Mesothelial cell of epicardium (in vitro differentiated cells): ENCODE data around the gene KRT38. TPM values are rescaled to one million over a fixed set of nuclear protein-coding genes. Genes with fewer than 3 reads are reported as not detected.

Experiments
- DNase-seq, 2 experiments: peaks; one replicate each; pipeline ENCODE4 v3.0.0; 2021; ENCODE audit warnings: low spot score in 2 of 2; ENCODE audit not compliant: unreplicated experiment in 2 of 2
- H3K27ac Mint-ChIP-seq: 2 replicates; pipeline ENCODE4 v1.8.0; 2021; ENCODE audit warnings: mixed read lengths
- H3K27me3 Mint-ChIP-seq: 2 replicates; pipeline ENCODE4 v1.8.0; 2021; ENCODE audit warnings: low read depth, mixed read lengths
- H3K36me3 Mint-ChIP-seq: 2 replicates; pipeline ENCODE4 v1.8.0; 2021; ENCODE audit warnings: mixed read lengths
- H3K4me1 Mint-ChIP-seq: 2 replicates; pipeline ENCODE4 v1.8.0; 2021; ENCODE audit warnings: mixed read lengths
- H3K4me3 Mint-ChIP-seq: 2 replicates; pipeline ENCODE4 v1.8.0; 2021; ENCODE audit warnings: mild to moderate bottlenecking, moderate library complexity, mixed read lengths
- H3K9me3 Mint-ChIP-seq: 2 replicates; pipeline ENCODE4 v1.8.0; 2021; ENCODE audit warnings: mixed read lengths
- total RNA-seq: library from RNA; stranded (reverse); gene quantifications from 3 replicates; pipeline ENCODE4 v1.2.1, GENCODE V29; 2021
- TF ChIP-seq, protein P1 (sequence below): fragments of 200-600 bp; sonication (generic); IDR thresholded peaks from one replicate; pipeline ENCODE4 v1.5.0; 2021; ENCODE audit warnings: antibody characterized with exemption; ENCODE audit not compliant: unreplicated experiment

Gene KRT38
- total RNA-seq, 1 donor from 2014 or later = not detected

DNA sequence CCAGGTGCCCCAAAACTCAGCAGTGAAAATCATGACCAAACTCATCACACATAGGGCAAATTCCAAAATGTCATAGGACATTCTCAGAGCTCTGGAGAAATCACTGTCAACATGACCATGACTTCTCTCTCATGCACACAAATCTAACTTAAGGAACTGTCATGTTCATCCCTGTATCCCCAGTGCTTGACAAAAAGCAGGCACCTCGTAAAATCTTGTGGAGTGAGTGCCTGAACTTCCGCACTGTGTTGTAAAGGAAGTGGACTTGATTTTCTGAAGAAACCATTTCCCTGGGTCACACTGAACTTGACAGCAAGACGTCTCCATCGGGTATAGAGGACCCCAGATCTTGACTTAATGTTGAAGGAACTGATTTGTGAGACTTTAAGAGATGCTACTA, 19.2 kb downstream of the KRT38 start:
- no peak for DNase-seq
- no peaks in the 10 kb centered on the region for H3K27me3 Mint-ChIP-seq
- no peaks in the 10 kb centered on the region for H3K9me3 Mint-ChIP-seq
- H3K36me3 Mint-ChIP-seq = no peaks in the 10 kb centered on the region
- no peak overlapping the region for H3K4me3 Mint-ChIP-seq
- H3K27ac Mint-ChIP-seq = peak overlapping the region; percentile 66
- peaks cover 34% of the 10 kb centered on the region for H3K4me1 Mint-ChIP-seq
- TF ChIP-seq, protein P1, sequence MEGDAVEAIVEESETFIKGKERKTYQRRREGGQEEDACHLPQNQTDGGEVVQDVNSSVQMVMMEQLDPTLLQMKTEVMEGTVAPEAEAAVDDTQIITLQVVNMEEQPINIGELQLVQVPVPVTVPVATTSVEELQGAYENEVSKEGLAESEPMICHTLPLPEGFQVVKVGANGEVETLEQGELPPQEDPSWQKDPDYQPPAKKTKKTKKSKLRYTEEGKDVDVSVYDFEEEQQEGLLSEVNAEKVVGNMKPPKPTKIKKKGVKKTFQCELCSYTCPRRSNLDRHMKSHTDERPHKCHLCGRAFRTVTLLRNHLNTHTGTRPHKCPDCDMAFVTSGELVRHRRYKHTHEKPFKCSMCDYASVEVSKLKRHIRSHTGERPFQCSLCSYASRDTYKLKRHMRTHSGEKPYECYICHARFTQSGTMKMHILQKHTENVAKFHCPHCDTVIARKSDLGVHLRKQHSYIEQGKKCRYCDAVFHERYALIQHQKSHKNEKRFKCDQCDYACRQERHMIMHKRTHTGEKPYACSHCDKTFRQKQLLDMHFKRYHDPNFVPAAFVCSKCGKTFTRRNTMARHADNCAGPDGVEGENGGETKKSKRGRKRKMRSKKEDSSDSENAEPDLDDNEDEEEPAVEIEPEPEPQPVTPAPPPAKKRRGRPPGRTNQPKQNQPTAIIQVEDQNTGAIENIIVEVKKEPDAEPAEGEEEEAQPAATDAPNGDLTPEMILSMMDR = no peak

DNA sequence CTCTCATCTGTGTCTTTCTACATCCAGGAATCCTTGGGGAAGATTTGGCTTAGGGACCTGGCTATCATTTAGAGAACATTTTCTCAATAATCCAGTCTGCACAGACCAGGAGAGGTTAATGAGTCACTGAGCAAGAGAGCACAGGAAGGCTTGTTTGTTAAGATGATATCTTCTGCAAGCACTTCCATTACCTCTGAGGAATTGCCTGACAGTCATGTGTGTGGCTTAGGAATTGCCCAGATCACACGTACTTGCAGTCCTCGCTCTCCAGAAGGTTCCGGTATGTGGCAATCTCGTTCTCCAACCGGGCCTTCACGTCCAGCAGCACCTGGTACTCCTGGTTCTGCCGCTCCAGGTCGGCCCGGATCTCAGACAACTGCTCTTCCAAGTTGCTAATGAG, 19.7 kb downstream of the KRT38 start:
- Mint-ChIP-seq H3K27me3 (no peaks in the 10 kb centered on the region), H3K9me3 (no peaks in the 10 kb centered on the region), H3K4me3 (no peak overlapping the region), H3K36me3 (no peaks in the 10 kb centered on the region), H3K27ac (peak overlapping the region; percentile 66), H3K4me1 (peaks cover 39% of the 10 kb centered on the region)
- DNase-seq = no peak
- TF ChIP-seq, protein P1 = no peak

DNA sequence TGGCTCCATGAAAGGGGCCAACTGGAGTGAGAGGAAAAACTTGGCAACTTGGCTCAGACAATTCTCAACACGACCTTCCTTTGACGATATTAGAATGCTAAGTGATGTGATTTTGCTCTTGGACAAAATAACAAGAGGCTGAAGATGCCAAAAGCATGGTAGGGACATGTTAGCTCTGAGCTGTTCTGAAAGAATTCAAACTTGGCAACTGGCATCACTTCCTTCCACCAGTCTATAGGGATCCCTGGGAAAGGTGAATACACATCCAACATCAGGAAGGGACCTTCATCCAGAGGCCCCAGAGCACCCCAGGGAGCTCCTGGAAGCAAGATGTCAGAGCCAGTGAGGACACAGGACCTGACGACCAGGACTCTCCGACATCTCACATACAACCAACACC, 20.6 kb downstream of the KRT38 start:
- Mint-ChIP-seq H3K36me3 (no peaks in the 10 kb centered on the region), H3K9me3 (no peaks in the 10 kb centered on the region), H3K4me3 (no peak overlapping the region), H3K27me3 (no peaks in the 10 kb centered on the region), H3K4me1 (peaks cover 45% of the 10 kb centered on the region), H3K27ac (no peak overlapping the region)
- TF ChIP-seq, protein P1 = no peak
- DNase-seq = no peak

DNA sequence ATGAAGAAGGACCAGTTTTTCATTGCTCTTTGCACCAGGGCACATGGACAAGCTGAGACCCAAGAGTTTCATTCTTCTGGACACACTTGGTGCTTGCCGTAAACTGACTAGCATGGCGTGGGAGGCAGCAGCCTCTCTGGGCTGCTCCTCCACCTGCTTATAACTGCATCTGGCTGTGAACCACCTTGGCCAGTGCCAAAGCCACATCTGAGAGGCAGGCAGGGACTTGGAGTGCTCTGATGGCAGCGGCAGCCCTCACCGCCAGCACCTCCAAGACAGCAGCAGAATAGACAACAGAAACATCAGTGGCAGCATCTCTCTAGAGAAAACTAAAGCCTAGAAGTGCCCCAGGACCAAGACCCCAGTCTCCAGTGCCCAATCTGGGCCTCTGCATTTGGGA, 21.1 kb downstream of the KRT38 start:
- H3K27me3 Mint-ChIP-seq = no peaks in the 10 kb centered on the region
- H3K4me1 Mint-ChIP-seq = peaks cover 45% of the 10 kb centered on the region
- no peak for DNase-seq
- H3K36me3 Mint-ChIP-seq = no peaks in the 10 kb centered on the region
- H3K4me3 Mint-ChIP-seq = no peak overlapping the region
- H3K27ac Mint-ChIP-seq = no peak overlapping the region
- TF ChIP-seq, protein P1 = no peak
- H3K9me3 Mint-ChIP-seq = no peaks in the 10 kb centered on the region

DNA sequence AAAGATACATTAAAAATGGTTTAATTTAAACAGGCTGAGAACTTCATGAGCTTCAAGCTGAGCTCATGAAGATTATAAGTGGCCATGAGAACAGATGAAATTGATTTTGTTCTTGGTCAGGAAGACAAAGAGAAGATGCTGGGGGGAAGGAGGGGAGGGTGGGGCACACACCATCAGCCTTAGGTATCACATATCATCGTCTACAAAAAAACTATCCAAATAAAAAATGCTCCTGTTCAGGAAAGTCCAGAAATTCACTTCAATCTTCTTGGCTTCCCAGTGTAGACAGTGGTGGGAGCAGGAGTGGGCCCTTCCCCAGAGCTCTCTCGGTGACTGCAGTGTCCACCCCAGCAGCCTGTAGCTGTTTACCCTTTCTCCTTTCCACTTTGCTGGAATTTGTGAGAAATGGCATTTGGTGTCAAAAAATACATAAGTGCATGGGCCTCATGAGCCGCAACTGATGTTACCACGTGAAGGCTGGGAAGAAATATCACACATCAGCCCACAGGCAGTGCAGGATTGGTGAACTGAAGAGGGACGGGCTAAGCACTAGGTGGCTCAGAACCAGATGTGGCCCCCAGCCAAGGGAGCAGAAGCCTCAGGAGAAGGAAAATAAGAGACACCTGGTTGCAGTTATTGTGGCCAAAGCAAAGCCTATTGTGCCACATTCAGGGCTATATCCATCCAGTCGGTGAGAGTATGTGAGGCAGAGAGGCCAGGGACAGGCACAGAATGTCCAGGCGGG, 22.5 kb downstream of the KRT38 start:
- Mint-ChIP-seq H3K27me3 (no peaks in the 10 kb centered on the region), H3K4me3 (no peak overlapping the region), H3K9me3 (no peaks in the 10 kb centered on the region), H3K4me1 (peaks cover 48% of the 10 kb centered on the region), H3K27ac (peak overlapping the region; percentile 60), H3K36me3 (no peaks in the 10 kb centered on the region)
- no peak for DNase-seq
- TF ChIP-seq, protein P1 = no peak
